Measurements from ENCODE around the gene HP1BP3. TPM values are rescaled to one million over a fixed set of nuclear protein-coding genes. Genes with fewer than 3 reads are reported as not detected.

Gene HP1BP3
- total RNA-seq, 1 donor from 2014 or later, result 228 TPM

GRCh38 chr1:20829946-20830345 is 42.8 kb upstream of the HP1BP3 start:
- no peak for TF ChIP-seq CTCF (IDR thresholded peaks at IDR 0.05)
- no peak for DNase-seq (ENCODE audit: extremely low spot score, unreplicated experiment)
- Mint-ChIP-seq H3K4me1 (ENCODE audit: unreplicated experiment) (peaks cover 9% of the 10 kb centered on the region), H3K27ac (ENCODE audit: unreplicated experiment) (no peak overlapping the region), H3K36me3 (ENCODE audit: unreplicated experiment) (peaks cover 30% of the 10 kb centered on the region), H3K9me3 (ENCODE audit: unreplicated experiment) (no peaks in the 10 kb centered on the region), H3K27me3 (ENCODE audit: unreplicated experiment) (no peaks in the 10 kb centered on the region), H3K4me3 (ENCODE audit: unreplicated experiment) (no peak overlapping the region)

- no peak for TF ChIP-seq CTCF (IDR thresholded peaks at IDR 0.05)
- peaks cover 5% of the 10 kb centered on the region for H3K4me1 Mint-ChIP-seq (ENCODE audit: unreplicated experiment)
- no peak for DNase-seq (ENCODE audit: extremely low spot score, unreplicated experiment)
These were observed 42.4 kb upstream of the HP1BP3 start for GRCh38 chr1:20829531-20829930.

GRCh38 chr1:20823845-20824244 is 36.7 kb upstream of the HP1BP3 start:
- Mint-ChIP-seq H3K27me3 (ENCODE audit: unreplicated experiment) (no peaks in the 10 kb centered on the region), H3K4me1 (ENCODE audit: unreplicated experiment) (no peaks in the 10 kb centered on the region), H3K27ac (ENCODE audit: unreplicated experiment) (no peak overlapping the region), H3K4me3 (ENCODE audit: unreplicated experiment) (no peak overlapping the region), H3K9me3 (ENCODE audit: unreplicated experiment) (no peaks in the 10 kb centered on the region), H3K36me3 (ENCODE audit: unreplicated experiment) (peaks cover 52% of the 10 kb centered on the region)
- no peak for TF ChIP-seq CTCF (IDR thresholded peaks at IDR 0.05)
- DNase-seq (ENCODE audit: extremely low spot score, unreplicated experiment), result no peak

More at GRCh38 chr1:20829531-20829930, 42.4 kb upstream of the HP1BP3 start:
- H3K36me3 Mint-ChIP-seq (ENCODE audit: unreplicated experiment), result peaks cover 33% of the 10 kb centered on the region
- H3K27me3 Mint-ChIP-seq (ENCODE audit: unreplicated experiment), result no peaks in the 10 kb centered on the region
- H3K4me3 Mint-ChIP-seq (ENCODE audit: unreplicated experiment), result no peak overlapping the region
- H3K9me3 Mint-ChIP-seq (ENCODE audit: unreplicated experiment), result no peaks in the 10 kb centered on the region
- H3K27ac Mint-ChIP-seq (ENCODE audit: unreplicated experiment), result no peak overlapping the region

- H3K4me3 Mint-ChIP-seq (ENCODE audit: unreplicated experiment), result no peak overlapping the region
- H3K4me1 Mint-ChIP-seq (ENCODE audit: unreplicated experiment), result no peaks in the 10 kb centered on the region
- no peak for DNase-seq (ENCODE audit: extremely low spot score, unreplicated experiment)
- TF ChIP-seq CTCF (IDR thresholded peaks at IDR 0.05), result no peak
- H3K9me3 Mint-ChIP-seq (ENCODE audit: unreplicated experiment), result no peaks in the 10 kb centered on the region
- no peaks in the 10 kb centered on the region for H3K27me3 Mint-ChIP-seq (ENCODE audit: unreplicated experiment)
- no peak overlapping the region for H3K27ac Mint-ChIP-seq (ENCODE audit: unreplicated experiment)
- H3K36me3 Mint-ChIP-seq (ENCODE audit: unreplicated experiment), result peaks cover 42% of the 10 kb centered on the region
These were observed 34.4 kb upstream of the HP1BP3 start for GRCh38 chr1:20821466-20821865.

- H3K9me3 Mint-ChIP-seq (ENCODE audit: unreplicated experiment), result no peaks in the 10 kb centered on the region
- H3K27me3 Mint-ChIP-seq (ENCODE audit: unreplicated experiment), result no peaks in the 10 kb centered on the region
- no peaks in the 10 kb centered on the region for H3K4me1 Mint-ChIP-seq (ENCODE audit: unreplicated experiment)
- H3K4me3 Mint-ChIP-seq (ENCODE audit: unreplicated experiment), result no peak overlapping the region
- no peak overlapping the region for H3K27ac Mint-ChIP-seq (ENCODE audit: unreplicated experiment)
- no peak for DNase-seq (ENCODE audit: extremely low spot score, unreplicated experiment)
- no peak for TF ChIP-seq CTCF (IDR thresholded peaks at IDR 0.05)
- peaks cover 35% of the 10 kb centered on the region for H3K36me3 Mint-ChIP-seq (ENCODE audit: unreplicated experiment)
These were observed 32.7 kb upstream of the HP1BP3 start for GRCh38 chr1:20819818-20820217.
